HepG2 (cell line): ENCODE data around the gene SPRED2. TPM values are rescaled to one million over a fixed set of nuclear protein-coding genes. Genes with fewer than 3 reads are reported as not detected.
A peak's percentile ranks its signal among the peaks of the same experiment; 100 is the strongest.

Experiments used
- BRCA1 ChIP-seq: sonication (generic); formaldehyde crosslinking; IDR thresholded peaks from 2 replicates; pipeline ENCODE4 v1.4.0; 2020; ENCODE audit warnings: missing genetic modification reagents
- KIAA2018 ChIP-seq: sonication (generic); formaldehyde crosslinking; IDR thresholded peaks from 2 replicates; pipeline ENCODE4 v1.5.0; 2020; ENCODE audit warnings: mild to moderate bottlenecking, missing genetic modification reagents, borderline replicate concordance
- YEATS4 ChIP-seq: sonication (generic); formaldehyde crosslinking; IDR thresholded peaks from 2 replicates; pipeline ENCODE4 v1.4.0; 2020; ENCODE audit warnings: missing genetic modification reagents, borderline replicate concordance
- ZNF451 ChIP-seq: sonication (generic); formaldehyde crosslinking; IDR thresholded peaks from 2 replicates; pipeline ENCODE4 v1.5.0; 2020; ENCODE audit warnings: mild to moderate bottlenecking, missing genetic modification reagents
- ZNF552 ChIP-seq: sonication (generic); formaldehyde crosslinking; IDR thresholded peaks from 2 replicates; pipeline ENCODE4 v1.9.0; 2022; ENCODE audit warnings: missing genetic modification reagents, mild to moderate bottlenecking, borderline replicate concordance
- polyA plus RNA-seq, 8 experiments: library from polyadenylated mRNA; depleted of rRNA in 3 of 8; stranded (reverse) in 7 of 8; unstranded in 1 of 8; fragments of >200 nt; fragmentation: Illumina TruSeq in 4 of 8; extraction: Trizol in 4 of 8; gene quantifications; 2 replicates each; pipeline versions ENCODE4 v1.2.1 to v1.2.3, GENCODE V29; 2011 to 2016; ENCODE audit warnings: low read depth in 4 of 8, missing spikeins in 1 of 8, mixed read lengths in 1 of 8; ENCODE audit not compliant: insufficient read depth in 1 of 8
- total RNA-seq, 5 experiments: library from RNA; depleted of rRNA; stranded (reverse); fragments of >200 nt; fragmentation: Illumina TruSeq; extraction: Trizol; gene quantifications; 2 replicates each; pipeline ENCODE4 v1.2.3, GENCODE V29; 2016; ENCODE audit warnings: low read depth in 1 of 5
- TF ChIP-seq, protein P1 (sequence below): sonication (generic); formaldehyde crosslinking; IDR thresholded peaks from 2 replicates; pipeline ENCODE4 v1.4.0; 2020; ENCODE audit warnings: missing genetic modification reagents
- TF ChIP-seq, protein P2 (sequence below): sonication (generic); formaldehyde crosslinking; IDR thresholded peaks from 2 replicates; pipeline ENCODE4 v1.4.0; 2020; ENCODE audit warnings: missing genetic modification reagents

The SPRED2 gene
- total and polyA plus RNA-seq, 2 of the 13 experiments (the other 11 are each of a cell fraction or from before 2014, with no cell fraction given): 13.0 to 37.0 TPM

- TF ChIP-seq KIAA2018 (CRISPR knock-in tag) (no peak), YEATS4 (CRISPR knock-in tag) (peak; percentile 37), ZNF552 (CRISPR knock-in tag) (0 out of 2 replicates have a peak, but pooled peaks have one; percentile 56), ZNF451 (CRISPR knock-in tag) (peak; percentile 57; the same call in 1 of the 2 replicates), BRCA1 (CRISPR knock-in tag) (peak; percentile 27; the same call in 1 of the 2 replicates)
- TF ChIP-seq, protein P1, sequence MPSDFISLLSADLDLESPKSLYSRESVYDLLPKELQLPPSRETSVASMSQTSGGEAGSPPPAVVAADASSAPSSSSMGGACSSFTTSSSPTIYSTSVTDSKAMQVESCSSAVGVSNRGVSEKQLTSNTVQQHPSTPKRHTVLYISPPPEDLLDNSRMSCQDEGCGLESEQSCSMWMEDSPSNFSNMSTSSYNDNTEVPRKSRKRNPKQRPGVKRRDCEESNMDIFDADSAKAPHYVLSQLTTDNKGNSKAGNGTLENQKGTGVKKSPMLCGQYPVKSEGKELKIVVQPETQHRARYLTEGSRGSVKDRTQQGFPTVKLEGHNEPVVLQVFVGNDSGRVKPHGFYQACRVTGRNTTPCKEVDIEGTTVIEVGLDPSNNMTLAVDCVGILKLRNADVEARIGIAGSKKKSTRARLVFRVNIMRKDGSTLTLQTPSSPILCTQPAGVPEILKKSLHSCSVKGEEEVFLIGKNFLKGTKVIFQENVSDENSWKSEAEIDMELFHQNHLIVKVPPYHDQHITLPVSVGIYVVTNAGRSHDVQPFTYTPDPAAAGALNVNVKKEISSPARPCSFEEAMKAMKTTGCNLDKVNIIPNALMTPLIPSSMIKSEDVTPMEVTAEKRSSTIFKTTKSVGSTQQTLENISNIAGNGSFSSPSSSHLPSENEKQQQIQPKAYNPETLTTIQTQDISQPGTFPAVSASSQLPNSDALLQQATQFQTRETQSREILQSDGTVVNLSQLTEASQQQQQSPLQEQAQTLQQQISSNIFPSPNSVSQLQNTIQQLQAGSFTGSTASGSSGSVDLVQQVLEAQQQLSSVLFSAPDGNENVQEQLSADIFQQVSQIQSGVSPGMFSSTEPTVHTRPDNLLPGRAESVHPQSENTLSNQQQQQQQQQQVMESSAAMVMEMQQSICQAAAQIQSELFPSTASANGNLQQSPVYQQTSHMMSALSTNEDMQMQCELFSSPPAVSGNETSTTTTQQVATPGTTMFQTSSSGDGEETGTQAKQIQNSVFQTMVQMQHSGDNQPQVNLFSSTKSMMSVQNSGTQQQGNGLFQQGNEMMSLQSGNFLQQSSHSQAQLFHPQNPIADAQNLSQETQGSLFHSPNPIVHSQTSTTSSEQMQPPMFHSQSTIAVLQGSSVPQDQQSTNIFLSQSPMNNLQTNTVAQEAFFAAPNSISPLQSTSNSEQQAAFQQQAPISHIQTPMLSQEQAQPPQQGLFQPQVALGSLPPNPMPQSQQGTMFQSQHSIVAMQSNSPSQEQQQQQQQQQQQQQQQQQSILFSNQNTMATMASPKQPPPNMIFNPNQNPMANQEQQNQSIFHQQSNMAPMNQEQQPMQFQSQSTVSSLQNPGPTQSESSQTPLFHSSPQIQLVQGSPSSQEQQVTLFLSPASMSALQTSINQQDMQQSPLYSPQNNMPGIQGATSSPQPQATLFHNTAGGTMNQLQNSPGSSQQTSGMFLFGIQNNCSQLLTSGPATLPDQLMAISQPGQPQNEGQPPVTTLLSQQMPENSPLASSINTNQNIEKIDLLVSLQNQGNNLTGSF: peak; percentile 78
- TF ChIP-seq, protein P2, sequence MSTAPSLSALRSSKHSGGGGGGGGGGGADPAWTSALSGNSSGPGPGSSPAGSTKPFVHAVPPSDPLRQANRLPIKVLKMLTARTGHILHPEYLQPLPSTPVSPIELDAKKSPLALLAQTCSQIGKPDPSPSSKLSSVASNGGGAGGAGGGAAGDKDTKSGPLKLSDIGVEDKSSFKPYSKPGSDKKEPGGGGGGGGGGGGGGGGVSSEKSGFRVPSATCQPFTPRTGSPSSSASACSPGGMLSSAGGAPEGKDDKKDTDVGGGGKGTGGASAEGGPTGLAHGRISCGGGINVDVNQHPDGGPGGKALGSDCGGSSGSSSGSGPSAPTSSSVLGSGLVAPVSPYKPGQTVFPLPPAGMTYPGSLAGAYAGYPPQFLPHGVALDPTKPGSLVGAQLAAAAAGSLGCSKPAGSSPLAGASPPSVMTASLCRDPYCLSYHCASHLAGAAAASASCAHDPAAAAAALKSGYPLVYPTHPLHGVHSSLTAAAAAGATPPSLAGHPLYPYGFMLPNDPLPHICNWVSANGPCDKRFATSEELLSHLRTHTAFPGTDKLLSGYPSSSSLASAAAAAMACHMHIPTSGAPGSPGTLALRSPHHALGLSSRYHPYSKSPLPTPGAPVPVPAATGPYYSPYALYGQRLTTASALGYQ (CRISPR knock-in tag): no peak; the same call in 1 of the 2 replicates
Measured at GRCh38 chr2:65430603-65431420, 1.6 kb downstream of the SPRED2 start (continued).
